PC-9 (cell line): ENCODE measurements around the gene CBFA2T3. TPM values are rescaled to one million over a fixed set of nuclear protein-coding genes. Genes with fewer than 3 reads are reported as not detected.

Experiments used
- BruUV-seq: library from RNA; stranded (reverse); fragments of 400-500 nt; replicated peaks from 2 replicates; lab custom pipeline; 2021; lab: Mats Ljungman, UMichigan
- CTCF ChIA-PET: fragments of 300-600 bp; sonication (Branson Sonifier 250); formaldehyde crosslinking; loops from one replicate; lab custom pipeline; 2022; ENCODE audit warnings: antibody characterized with exemption; lab: Charles Lee
- POLR2A ChIA-PET: fragments of 300-600 bp; sonication (Branson Sonifier 250); formaldehyde crosslinking; loops from one replicate; lab custom pipeline; 2022; ENCODE audit warnings: antibody characterized with exemption; ENCODE audit not compliant: unreplicated experiment; lab: Charles Lee
- DNase-seq, 2 experiments: peaks; one replicate each; pipeline versions ENCODE4 v3.0.0 to v3.0.0-alpha.2; 2015 to 2022; ENCODE audit warnings: mixed read lengths in 1 of 2
- H2AFZ ChIP-seq: fragments of 200-600 bp; sonication (generic); 2 replicates; pipeline ENCODE4 v1.8.1; 2017; ENCODE audit warnings: antibody characterized with exemption
- H3F3A ChIP-seq: fragments of 200-600 bp; sonication (generic); 2 replicates; pipeline ENCODE4 v1.8.1; 2017; ENCODE audit warnings: antibody characterized with exemption, mild to moderate bottlenecking, low read depth; ENCODE audit not compliant: insufficient read depth
- H3K27ac ChIP-seq: fragments of 200-600 bp; sonication (generic); 2 replicates; pipeline ENCODE4 v1.6.1; 2016; ENCODE audit warnings: mixed run types
- H3K27me3 ChIP-seq: fragments of 200-600 bp; sonication (generic); 2 replicates; pipeline ENCODE4 v1.6.1; 2016; ENCODE audit warnings: low read depth, mixed run types; ENCODE audit not compliant: insufficient read depth
- H3K36me3 ChIP-seq: fragments of 200-600 bp; sonication (generic); 2 replicates; pipeline ENCODE4 v1.6.1; 2016; ENCODE audit warnings: low read depth, mixed run types
- H3K4me1 ChIP-seq: fragments of 200-600 bp; sonication (generic); replicated peaks from 2 replicates; pipeline ENCODE4 v1.6.1; 2016; ENCODE audit warnings: mixed run types; ENCODE audit not compliant: insufficient read depth
- H3K4me2 ChIP-seq: fragments of 200-600 bp; sonication (generic); 2 replicates; pipeline ENCODE4 v1.6.1; 2017; ENCODE audit warnings: mixed run types
- H3K4me3 ChIP-seq: fragments of 200-600 bp; sonication (generic); 2 replicates; pipeline ENCODE4 v1.6.1; 2016; ENCODE audit warnings: mixed run types
- H3K79me2 ChIP-seq: fragments of 200-600 bp; sonication (generic); 2 replicates; pipeline ENCODE4 v1.6.1; 2017; ENCODE audit warnings: low read depth, mixed run types
- H3K9me2 ChIP-seq: fragments of 200-600 bp; sonication (generic); 2 replicates; pipeline ENCODE4 v1.8.1; 2017; ENCODE audit warnings: mild to moderate bottlenecking; ENCODE audit not compliant: insufficient read depth
- H3K9me3 ChIP-seq: fragments of 200-600 bp; sonication (generic); 2 replicates; pipeline ENCODE4 v1.8.1; 2016; ENCODE audit warnings: low read depth; ENCODE audit not compliant: insufficient read depth
- H4K20me1 ChIP-seq: fragments of 200-600 bp; sonication (generic); 2 replicates; pipeline ENCODE4 v1.8.1; 2017; ENCODE audit not compliant: insufficient read depth
- CTCF ChIP-seq: fragments of 200-600 bp; sonication (generic); conservative IDR thresholded peaks from 2 replicates; pipeline ENCODE4 v1.6.1; 2017; ENCODE audit warnings: mixed run types, antibody characterized with exemption, mild to moderate bottlenecking, moderate library complexity
- EZH2 ChIP-seq: fragments of 200-600 bp; sonication (generic); IDR thresholded peaks from 2 replicates; pipeline ENCODE4 v1.8.0; 2017; ENCODE audit warnings: antibody characterized with exemption, low read depth
- intact Hi-C: fragments of 100-400 bp; cut with micrococcal nuclease; formaldehyde crosslinking; loops from one replicate; pipeline ENCODE4 v1.10.0; 2022; ENCODE audit not compliant: unreplicated experiment
- total RNA-seq: library from RNA; stranded (reverse); gene quantifications from 2 replicates; pipeline ENCODE4 v1.2.3, GENCODE V29; 2021

The CBFA2T3 gene
- total RNA-seq, 1 experiment from 2014 or later, result 1.0 TPM

- Histone ChIP-seq H2AFZ (no peak overlapping the region), H4K20me1 (no peaks in the 10 kb centered on the region), H3K27ac (no peak overlapping the region), H3K79me2 (no peaks in the 10 kb centered on the region), H3K4me2 (no peak overlapping the region), H3K9me2 (no peaks in the 10 kb centered on the region), H3K9me3 (no peaks in the 10 kb centered on the region), H3K27me3 (peaks cover 3% of the 10 kb centered on the region; the same call in 1 of the 2 replicates), H3K4me3 (no peak overlapping the region), H3F3A (peaks cover 6% of the 10 kb centered on the region; the same call in 1 of the 2 replicates), H3K4me1 (no peaks in the 10 kb centered on the region), H3K36me3 (no peaks in the 10 kb centered on the region)
- CTCF ChIA-PET, result interaction anchor here (0.6 kb wide), 1 partner anchor 17 kb away, joined by 5 read pairs; no protein-coding TSS in a partner anchor
- no peak for TF ChIP-seq CTCF
- TF ChIP-seq EZH2, result no peak
- DNase-seq, result no peak
- intact Hi-C loops, result no loop called here
- POLR2A ChIA-PET, result no interaction called here
- no TSS peak for BruUV-seq
These were observed 62.1 kb downstream of the CBFA2T3 start for GRCh38 chr16:88914750-88915368.

- Histone ChIP-seq H3K79me2 (no peaks in the 10 kb centered on the region), H3K4me3 (no peak overlapping the region), H3K36me3 (no peaks in the 10 kb centered on the region), H4K20me1 (no peaks in the 10 kb centered on the region), H3K27me3 (peaks cover 3% of the 10 kb centered on the region; the same call in 1 of the 2 replicates), H3K27ac (no peak overlapping the region), H3K4me2 (no peak overlapping the region), H3K9me3 (no peaks in the 10 kb centered on the region), H2AFZ (no peak overlapping the region), H3K4me1 (no peaks in the 10 kb centered on the region), H3K9me2 (no peaks in the 10 kb centered on the region), H3F3A (peaks cover 6% of the 10 kb centered on the region; the same call in 1 of the 2 replicates)
- CTCF ChIA-PET, result no interaction called here
- no peak for TF ChIP-seq CTCF
- no peak for TF ChIP-seq EZH2
- POLR2A ChIA-PET, result no interaction called here
- DNase-seq, result no peak
- no TSS peak for BruUV-seq
- intact Hi-C loops, result no loop called here
These were observed 63.1 kb downstream of the CBFA2T3 start for GRCh38 chr16:88913870-88914269.

- POLR2A ChIA-PET, result no interaction called here
- Histone ChIP-seq H2AFZ (no peak overlapping the region), H3K27ac (no peak overlapping the region), H3K27me3 (peaks cover 3% of the 10 kb centered on the region; the same call in 1 of the 2 replicates), H3K4me3 (no peak overlapping the region), H3K4me1 (0 out of 2 replicates have a peak, but pooled peaks cover under 1% of the 10 kb centered on the region), H3K36me3 (no peaks in the 10 kb centered on the region), H3K9me3 (no peaks in the 10 kb centered on the region), H3K79me2 (no peaks in the 10 kb centered on the region), H3K9me2 (no peaks in the 10 kb centered on the region), H3K4me2 (no peak overlapping the region), H4K20me1 (no peaks in the 10 kb centered on the region), H3F3A (peaks cover 6% of the 10 kb centered on the region; the same call in 1 of the 2 replicates)
- DNase-seq, result no peak
- TF ChIP-seq CTCF, result no peak
- no peak for TF ChIP-seq EZH2
- CTCF ChIA-PET, result no interaction called here
- intact Hi-C loops, result no loop called here
- no TSS peak for BruUV-seq
These were observed 63.9 kb downstream of the CBFA2T3 start for GRCh38 chr16:88913001-88913612.
